Esophagus squamous epithelium (tissue), 5 donors: ENCODE data around the gene ADAMTS15. TPM values are rescaled to one million over a fixed set of nuclear protein-coding genes. Genes with fewer than 3 reads are reported as not detected.

Experiments
- DNase-seq: peaks from one replicate; lab custom pipeline; 2025; lab: John Stamatoyannopoulos, UW
- H3K27ac ChIP-seq, 4 donors: fragments of 200-600 bp; sonication (generic); one replicate each; pipeline ENCODE4 v1.5.1; 2016 to 2019; ENCODE audit warnings: mild to moderate bottlenecking in 1 of 4
- H3K27me3 ChIP-seq, 4 donors: fragments of 200-600 bp; sonication (generic); 1 replicate in 3 of 4; 2 replicates in 1 of 4; pipeline versions ENCODE4 v1.5.1 to v1.6.0; 2017 to 2021; ENCODE audit warnings: antibody characterized with exemption in 1 of 4
- H3K36me3 ChIP-seq, 3 donors: fragments of 200-600 bp; sonication (generic); one replicate each; pipeline ENCODE4 v1.5.1; 2016 to 2019
- H3K4me1 ChIP-seq, 3 donors: fragments of 200-600 bp; sonication (generic); one replicate each; pipeline ENCODE4 v1.5.1; 2017 to 2019
- H3K4me3 ChIP-seq, 4 donors: fragments of 200-600 bp; sonication (generic); 1 replicate in 3 of 4; 2 replicates in 1 of 4; pipeline ENCODE4 v1.5.1; 2016 to 2019; ENCODE audit warnings: mild to moderate bottlenecking in 2 of 4, moderate library complexity in 1 of 4
- H3K9me3 ChIP-seq, 3 donors: fragments of 200-600 bp; sonication (generic); one replicate each; pipeline ENCODE4 v1.5.1; 2016 to 2019
- POLR2A ChIP-seq, 4 donors: fragments of 450-650 bp; IDR thresholded peaks; one replicate each; pipeline ENCODE4 v1.6.1; 2017; ENCODE audit warnings: antibody characterized with exemption in 4 of 4, mild to moderate bottlenecking in 4 of 4, moderate library complexity in 3 of 4
- WGBS, 2 donors: methylation state at CpG; one replicate each; pipeline ENCODE4 v1.1.5; 2018; 5-methylcytosine and 5-hydroxymethylcytosine counted together
- intact Hi-C: fragments of 100-400 bp; cut with DNase I; formaldehyde crosslinking; loops from one replicate; pipeline ENCODE4 v1.15.0; 2022
- total RNA-seq, 4 donors: library from RNA; depleted of rRNA; stranded (reverse); fragments of >200 nt; gene quantifications; one replicate each; pipeline ENCODE4 v1.1.0, GENCODE V29; 2016
- TF ChIP-seq, protein P1 (sequence below), 6 experiments: fragments of 450-650 bp in 4 of 6; fragments of 200-600 bp in 2 of 6; sonication (generic) in 2 of 6; IDR thresholded peaks; one replicate each; pipeline ENCODE4 v1.5.1; 2016 to 2019; ENCODE audit warnings: antibody characterized with exemption in 6 of 6, mild to moderate bottlenecking in 4 of 6, moderate library complexity in 4 of 6
- donor health status: DM: yes; HTN: yes; CAD: no.

ADAMTS15 gene
- total RNA-seq, 4 donors from 2014 or later, result 0.11 to 5.7 (median 2.1) TPM

DNA sequence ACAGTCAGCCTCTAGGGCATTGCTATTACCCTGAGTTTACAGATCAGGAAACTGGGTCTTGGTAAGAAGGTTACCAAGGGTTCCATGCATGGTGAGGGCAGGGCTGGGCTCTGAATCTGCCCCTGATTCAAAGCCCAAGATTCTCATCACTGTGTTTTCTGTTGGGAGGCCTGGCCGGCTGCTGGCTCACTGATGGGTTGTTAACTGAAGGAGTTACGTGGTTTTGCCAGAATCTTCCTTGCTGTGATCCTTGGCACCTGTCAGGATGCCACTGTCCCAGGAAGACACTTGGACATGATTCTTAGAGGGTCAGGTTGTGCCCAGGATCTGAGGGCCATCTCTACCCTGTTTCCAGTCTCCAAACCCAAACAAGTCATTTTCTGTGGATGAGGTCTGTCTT, 61.5 kb downstream of the ADAMTS15 start:
- no peak for DNase-seq
- no peaks in the 10 kb centered on the region for H3K36me3 ChIP-seq
- peaks cover 0 to 11% (median 0%) of the 10 kb centered on the region in 3 donors for H3K4me1 ChIP-seq
- 86 to 100% methylated on average over 1 to 2 of the region's 2 CpGs for WGBS, 2 donors
- no peak overlapping the region for H3K4me3 ChIP-seq
- TF ChIP-seq, protein P1, sequence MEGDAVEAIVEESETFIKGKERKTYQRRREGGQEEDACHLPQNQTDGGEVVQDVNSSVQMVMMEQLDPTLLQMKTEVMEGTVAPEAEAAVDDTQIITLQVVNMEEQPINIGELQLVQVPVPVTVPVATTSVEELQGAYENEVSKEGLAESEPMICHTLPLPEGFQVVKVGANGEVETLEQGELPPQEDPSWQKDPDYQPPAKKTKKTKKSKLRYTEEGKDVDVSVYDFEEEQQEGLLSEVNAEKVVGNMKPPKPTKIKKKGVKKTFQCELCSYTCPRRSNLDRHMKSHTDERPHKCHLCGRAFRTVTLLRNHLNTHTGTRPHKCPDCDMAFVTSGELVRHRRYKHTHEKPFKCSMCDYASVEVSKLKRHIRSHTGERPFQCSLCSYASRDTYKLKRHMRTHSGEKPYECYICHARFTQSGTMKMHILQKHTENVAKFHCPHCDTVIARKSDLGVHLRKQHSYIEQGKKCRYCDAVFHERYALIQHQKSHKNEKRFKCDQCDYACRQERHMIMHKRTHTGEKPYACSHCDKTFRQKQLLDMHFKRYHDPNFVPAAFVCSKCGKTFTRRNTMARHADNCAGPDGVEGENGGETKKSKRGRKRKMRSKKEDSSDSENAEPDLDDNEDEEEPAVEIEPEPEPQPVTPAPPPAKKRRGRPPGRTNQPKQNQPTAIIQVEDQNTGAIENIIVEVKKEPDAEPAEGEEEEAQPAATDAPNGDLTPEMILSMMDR (IDR thresholded peaks at IDR 0.05), result no peak
- TF ChIP-seq POLR2A (IDR thresholded peaks at IDR 0.05), result no peak
- no peaks in the 10 kb centered on the region for H3K27me3 ChIP-seq
- peak overlapping the region in 2 of 4 donors; percentile 36 to 53 for H3K27ac ChIP-seq
- H3K9me3 ChIP-seq, result no peaks in the 10 kb centered on the region
- intact Hi-C loops, result no loop called here

DNA sequence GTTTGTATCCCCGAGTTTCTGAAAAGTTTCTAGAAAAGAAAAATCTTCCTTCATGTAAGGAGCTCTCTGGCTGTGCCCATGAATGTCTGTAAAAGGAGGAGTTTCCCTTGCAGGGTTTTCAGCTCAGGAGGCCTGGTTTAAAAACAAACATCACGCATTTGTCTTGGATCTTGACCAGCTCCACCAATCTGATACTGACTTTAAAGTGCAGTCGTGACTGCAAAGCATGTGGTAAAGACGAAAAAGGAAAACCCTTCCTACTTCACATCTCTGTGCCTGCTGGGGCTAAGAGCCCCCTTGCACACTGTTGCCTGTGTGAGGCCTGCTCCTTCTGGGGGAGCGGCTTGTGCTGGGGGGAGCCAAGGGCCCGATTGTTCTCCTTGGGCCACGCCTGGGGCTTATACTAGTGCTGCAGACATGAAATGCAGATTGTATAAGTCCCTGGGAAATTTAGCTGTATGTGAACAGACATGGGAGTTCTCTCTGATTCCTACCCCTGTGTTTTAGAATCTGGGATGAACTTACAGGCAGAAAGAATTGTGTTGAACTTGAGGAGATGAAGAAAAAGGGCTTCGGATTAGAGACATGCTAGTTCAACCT, 62.1 kb downstream of the ADAMTS15 start:
- Histone ChIP-seq H3K9me3 (no peaks in the 10 kb centered on the region), H3K4me3 (no peak overlapping the region), H3K36me3 (no peaks in the 10 kb centered on the region), H3K4me1 (peaks cover 0 to 11% (median 0%) of the 10 kb centered on the region in 3 donors), H3K27ac (peak overlapping the region in 2 of 4 donors; percentile 36 to 53), H3K27me3 (no peaks in the 10 kb centered on the region)
- intact Hi-C loops, result no loop called here
- TF ChIP-seq, protein P1 (IDR thresholded peaks at IDR 0.05), result no peak
- no peak for TF ChIP-seq POLR2A (IDR thresholded peaks at IDR 0.05)
- DNase-seq, result no peak
- 41 to 66% methylated on average over 5 to 8 of the region's 8 CpGs for WGBS, 2 donors

DNA sequence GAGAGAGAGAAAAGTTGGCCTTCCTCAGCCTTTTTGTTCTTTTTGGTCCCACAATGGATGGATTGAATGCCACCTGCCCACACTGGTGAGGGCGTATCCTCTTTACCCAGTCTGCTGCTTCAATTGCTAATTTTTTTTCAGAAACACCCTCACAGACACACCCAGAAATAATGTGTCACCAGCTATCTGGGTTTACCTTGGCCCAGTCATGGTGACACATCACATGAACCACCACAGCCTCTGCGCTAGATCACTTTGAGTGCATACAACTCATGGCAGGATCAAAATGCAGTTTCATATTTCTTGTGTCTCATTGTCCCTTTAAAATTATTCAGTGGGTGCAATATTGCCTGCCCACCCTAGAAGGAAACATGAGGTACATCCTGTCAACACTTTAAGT, 63.3 kb downstream of the ADAMTS15 start:
- H3K9me3 ChIP-seq, result no peaks in the 10 kb centered on the region
- intact Hi-C loops, result no loop called here
- TF ChIP-seq, protein P1 (IDR thresholded peaks at IDR 0.05), result no peak
- TF ChIP-seq POLR2A (IDR thresholded peaks at IDR 0.05), result no peak
- no peaks in the 10 kb centered on the region for H3K27me3 ChIP-seq
- DNase-seq, result no peak
- H3K4me1 ChIP-seq, result peaks cover 0 to 11% (median 0%) of the 10 kb centered on the region in 3 donors
- H3K36me3 ChIP-seq, result no peaks in the 10 kb centered on the region
- WGBS, 2 donors, result 75 to 82% methylated on average over 2 of the region's 2 CpGs
- H3K4me3 ChIP-seq, result no peak overlapping the region
- H3K27ac ChIP-seq, result no peak overlapping the region

DNA sequence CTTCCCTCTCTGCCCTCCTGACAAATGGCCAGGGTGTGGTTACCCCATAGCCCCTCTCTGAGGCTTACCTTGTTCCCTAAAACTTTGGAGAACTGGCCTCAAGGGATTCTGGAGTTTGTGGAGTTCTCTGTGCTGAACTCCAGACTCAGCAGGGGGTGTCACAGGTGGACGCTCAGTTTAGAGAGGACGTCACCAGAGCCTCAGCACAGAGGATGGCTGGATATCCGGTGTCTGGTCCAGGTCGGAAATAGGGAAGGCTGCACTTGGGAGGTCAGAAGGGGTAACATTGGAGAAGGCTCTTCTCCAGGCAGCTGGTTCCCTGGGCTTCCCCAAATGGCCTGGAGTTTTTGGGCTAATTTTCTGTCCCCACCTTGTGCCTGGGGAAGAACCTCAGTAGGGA, 64.2 kb downstream of the ADAMTS15 start:
- 80% methylated on average over 2 of the region's 4 CpGs; no CpG with 5 or more reads in 1 of the 2 donors for WGBS, 2 donors
- no peak for DNase-seq
- intact Hi-C loops, result no loop called here
- TF ChIP-seq, protein P1 (IDR thresholded peaks at IDR 0.05), result no peak
- no peak for TF ChIP-seq POLR2A (IDR thresholded peaks at IDR 0.05)
- H3K27me3 ChIP-seq, result no peaks in the 10 kb centered on the region
- no peak overlapping the region for H3K27ac ChIP-seq
- no peaks in the 10 kb centered on the region for H3K9me3 ChIP-seq
- H3K4me1 ChIP-seq, result peaks cover 0 to 11% (median 0%) of the 10 kb centered on the region in 3 donors
- H3K36me3 ChIP-seq, result no peaks in the 10 kb centered on the region
- no peak overlapping the region for H3K4me3 ChIP-seq

DNA sequence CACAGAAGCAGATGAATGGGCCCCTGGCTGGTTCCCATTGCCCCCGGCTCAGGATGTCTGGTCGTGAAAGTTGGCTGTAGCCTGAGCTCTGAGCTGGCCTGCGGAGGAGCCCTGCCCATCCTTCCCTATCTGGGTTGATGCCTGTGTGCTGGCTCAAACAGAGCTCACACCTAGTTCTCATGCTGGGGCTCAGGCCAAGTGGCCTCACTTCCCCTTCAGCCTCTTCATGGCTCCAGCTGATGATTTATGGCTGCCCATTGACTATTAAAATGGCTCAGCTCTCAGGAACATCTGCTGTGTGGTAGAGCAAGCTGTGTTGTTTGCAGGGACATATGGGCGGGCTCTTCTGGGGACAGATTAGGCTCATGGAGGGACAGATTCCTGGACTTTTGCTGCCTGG, 64.7 kb downstream of the ADAMTS15 start:
- Histone ChIP-seq H3K4me1 (peaks cover 0 to 11% (median 0%) of the 10 kb centered on the region in 3 donors), H3K27me3 (no peaks in the 10 kb centered on the region), H3K27ac (no peak overlapping the region), H3K9me3 (no peaks in the 10 kb centered on the region), H3K36me3 (no peaks in the 10 kb centered on the region), H3K4me3 (no peak overlapping the region)
- WGBS, 2 donors, result 45 to 60% methylated on average over 1 to 2 of the region's 4 CpGs
- intact Hi-C loops, result no loop called here
- no peak for DNase-seq
- TF ChIP-seq POLR2A (IDR thresholded peaks at IDR 0.05), result no peak
- TF ChIP-seq, protein P1 (IDR thresholded peaks at IDR 0.05), result no peak
